ENCODE data around the gene LTBP1.

The LTBP1 gene

GRCh38 chr2:33108483-33109443 is 162.0 kb downstream of the LTBP1 start:
- no peak for DNase-seq (ENCODE audit: low read depth in 1 of 2, low spot score in 1 of 2)

- no peak for DNase-seq (ENCODE audit: low read depth in 1 of 2, low spot score in 1 of 2)
Observed at GRCh38 chr2:33110461-33110860, 163.7 kb downstream of the LTBP1 start.

GRCh38 chr2:33111002-33111446 is 164.3 kb downstream of the LTBP1 start:
- no peak for DNase-seq (ENCODE audit: low read depth in 1 of 2, low spot score in 1 of 2)

- DNase-seq (ENCODE audit: low read depth in 1 of 2, low spot score in 1 of 2), result no peak
Observed at GRCh38 chr2:33115196-33115595, 168.4 kb downstream of the LTBP1 start.

GRCh38 chr2:33115728-33116127 is 169.0 kb downstream of the LTBP1 start:
- no peak for DNase-seq (ENCODE audit: low read depth in 1 of 2, low spot score in 1 of 2)

GRCh38 chr2:33116799-33117198 is 170.0 kb downstream of the LTBP1 start:
- DNase-seq (ENCODE audit: low read depth in 1 of 2, low spot score in 1 of 2), result no peak

GRCh38 chr2:33118651-33119050 is 171.9 kb downstream of the LTBP1 start:
- no peak for DNase-seq (ENCODE audit: low read depth in 1 of 2, low spot score in 1 of 2)

GRCh38 chr2:33121416-33121815 is 174.7 kb downstream of the LTBP1 start:
- DNase-seq (ENCODE audit: low read depth in 1 of 2, low spot score in 1 of 2), result no peak

- DNase-seq (ENCODE audit: low read depth in 1 of 2, low spot score in 1 of 2), result no peak
Observed at GRCh38 chr2:33121925-33122324, 175.2 kb downstream of the LTBP1 start.

- no peak for DNase-seq (ENCODE audit: low read depth in 1 of 2, low spot score in 1 of 2)
Observed at GRCh38 chr2:33122726-33123125, 176.0 kb downstream of the LTBP1 start.

- no peak for DNase-seq (ENCODE audit: low read depth in 1 of 2, low spot score in 1 of 2)
Observed at GRCh38 chr2:33123216-33123615, 176.5 kb downstream of the LTBP1 start.

- no peak for DNase-seq (ENCODE audit: low read depth in 1 of 2, low spot score in 1 of 2)
Observed at GRCh38 chr2:33126552-33126951, 179.8 kb downstream of the LTBP1 start.

GRCh38 chr2:33126958-33127357 is 180.2 kb downstream of the LTBP1 start:
- no peak for DNase-seq (ENCODE audit: low read depth in 1 of 2, low spot score in 1 of 2)

- no peak for DNase-seq (ENCODE audit: low read depth in 1 of 2, low spot score in 1 of 2)
Observed at GRCh38 chr2:33129263-33130053, 182.7 kb downstream of the LTBP1 start.

- no peak for DNase-seq (ENCODE audit: low read depth in 1 of 2, low spot score in 1 of 2)
Observed at GRCh38 chr2:33130054-33130447, 183.3 kb downstream of the LTBP1 start.

GRCh38 chr2:33130544-33130943 is 183.8 kb downstream of the LTBP1 start:
- no peak for DNase-seq (ENCODE audit: low read depth in 1 of 2, low spot score in 1 of 2)

- no peak for DNase-seq (ENCODE audit: low read depth in 1 of 2, low spot score in 1 of 2)
Observed at GRCh38 chr2:33131111-33131510, 184.4 kb downstream of the LTBP1 start.

- no peak for DNase-seq (ENCODE audit: low read depth in 1 of 2, low spot score in 1 of 2)
Observed at GRCh38 chr2:33131749-33132148, 185.0 kb downstream of the LTBP1 start.

- no peak for DNase-seq (ENCODE audit: low read depth in 1 of 2, low spot score in 1 of 2)
Observed at GRCh38 chr2:33133454-33133952, 186.8 kb downstream of the LTBP1 start.

GRCh38 chr2:33134086-33134771 is 187.5 kb downstream of the LTBP1 start:
- no peak for DNase-seq (ENCODE audit: low read depth in 1 of 2, low spot score in 1 of 2)
